ENCODE measurements around the gene GPR158.

DNA sequence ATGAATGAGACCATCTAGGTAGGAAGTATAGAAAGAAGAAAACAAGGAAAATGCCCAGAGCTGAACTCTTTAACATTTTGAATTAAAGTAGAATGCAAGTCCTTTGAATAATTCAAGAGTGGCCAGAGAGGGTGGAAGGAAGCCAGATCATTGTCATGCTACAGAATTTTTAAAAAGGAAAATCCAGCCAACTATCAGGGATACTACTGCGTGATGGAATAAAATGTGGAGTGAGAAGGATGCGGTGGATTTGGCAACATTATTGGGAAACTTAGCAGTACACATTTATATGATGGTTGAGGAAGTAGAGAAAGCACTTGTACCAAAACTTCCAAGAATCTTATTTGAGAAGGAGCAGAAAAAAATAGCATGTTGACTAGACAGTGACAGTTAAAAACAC is 261.6 kb downstream of the GPR158 start:
- TF ChIP-seq XRCC5 (IDR thresholded peaks at IDR 0.05; ENCODE audit: low read depth, low read length) (no peak), ZNF584 (CRISPR knock-in tag; IDR thresholded peaks at IDR 0.05; ENCODE audit: low read depth) (no peak), RBBP5 (IDR thresholded peaks at IDR 0.05; ENCODE audit: borderline replicate concordance, insufficient read depth, low read length, poor library complexity, severe bottlenecking) (no peak), CHD2 (IDR thresholded peaks at IDR 0.05; ENCODE audit: low read depth, low read length) (no peak), GABPB1 (CRISPR knock-in tag; IDR thresholded peaks at IDR 0.05) (no peak), EZH2 (IDR thresholded peaks at IDR 0.05; ENCODE audit: borderline replicate concordance, low read depth, low read length) (no peak), ZFPM2 (CRISPR knock-in tag; IDR thresholded peaks at IDR 0.05) (no peak), NCOA2 (IDR thresholded peaks at IDR 0.05; ENCODE audit: partially characterized antibody in 2 of 2) (no peak)
- TF ChIP-seq, protein P1, sequence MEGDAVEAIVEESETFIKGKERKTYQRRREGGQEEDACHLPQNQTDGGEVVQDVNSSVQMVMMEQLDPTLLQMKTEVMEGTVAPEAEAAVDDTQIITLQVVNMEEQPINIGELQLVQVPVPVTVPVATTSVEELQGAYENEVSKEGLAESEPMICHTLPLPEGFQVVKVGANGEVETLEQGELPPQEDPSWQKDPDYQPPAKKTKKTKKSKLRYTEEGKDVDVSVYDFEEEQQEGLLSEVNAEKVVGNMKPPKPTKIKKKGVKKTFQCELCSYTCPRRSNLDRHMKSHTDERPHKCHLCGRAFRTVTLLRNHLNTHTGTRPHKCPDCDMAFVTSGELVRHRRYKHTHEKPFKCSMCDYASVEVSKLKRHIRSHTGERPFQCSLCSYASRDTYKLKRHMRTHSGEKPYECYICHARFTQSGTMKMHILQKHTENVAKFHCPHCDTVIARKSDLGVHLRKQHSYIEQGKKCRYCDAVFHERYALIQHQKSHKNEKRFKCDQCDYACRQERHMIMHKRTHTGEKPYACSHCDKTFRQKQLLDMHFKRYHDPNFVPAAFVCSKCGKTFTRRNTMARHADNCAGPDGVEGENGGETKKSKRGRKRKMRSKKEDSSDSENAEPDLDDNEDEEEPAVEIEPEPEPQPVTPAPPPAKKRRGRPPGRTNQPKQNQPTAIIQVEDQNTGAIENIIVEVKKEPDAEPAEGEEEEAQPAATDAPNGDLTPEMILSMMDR (IDR thresholded peaks at IDR 0.05 in 2 of 3, conservative IDR thresholded peaks at IDR 0.05 in 1 of 3; ENCODE audit: insufficient read depth in 2 of 3, low read depth in 1 of 3, low read length in 3 of 3), result no peak
